Esophagus muscularis mucosa (tissue), 4 donors: ENCODE results near the gene POC1A. TPM values are rescaled to one million over a fixed set of nuclear protein-coding genes. Genes with fewer than 3 reads are reported as not detected.
A peak's percentile ranks its signal among the peaks of the same experiment; 100 is the strongest.

Source experiments
- DNase-seq: peaks from one replicate; pipeline ENCODE4 v3.0.0-alpha.2; 2017; ENCODE audit errors: extremely low spot score
- H3K27ac ChIP-seq, 4 donors: fragments of 200-600 bp; sonication (generic); replicated peaks in 1 of 4; 1 replicate in 3 of 4; 2 replicates in 1 of 4; pipeline ENCODE4 v1.5.1; 2016 to 2019; ENCODE audit warnings: mild to moderate bottlenecking in 1 of 4
- H3K27me3 ChIP-seq, 4 donors: fragments of 200-600 bp; sonication (generic); one replicate each; pipeline versions ENCODE4 v1.5.1 to v1.6.0; 2016 to 2019
- H3K36me3 ChIP-seq, 4 donors: fragments of 200-600 bp; sonication (generic); one replicate each; pipeline ENCODE4 v1.5.1; 2016 to 2019
- H3K4me1 ChIP-seq, 4 donors: fragments of 200-600 bp; sonication (generic); one replicate each; pipeline ENCODE4 v1.5.1; 2016 to 2019
- H3K4me3 ChIP-seq, 4 donors: fragments of 200-600 bp; sonication (generic); 1 replicate in 2 of 4; 2 replicates in 2 of 4; pipeline ENCODE4 v1.5.1; 2016 to 2019; ENCODE audit warnings: mild to moderate bottlenecking in 4 of 4, moderate library complexity in 1 of 4
- H3K9me3 ChIP-seq, 4 donors: fragments of 200-600 bp; sonication (generic); 1 replicate in 3 of 4; 2 replicates in 1 of 4; pipeline ENCODE4 v1.5.1; 2016 to 2019
- EP300 ChIP-seq: sonication (generic); formaldehyde crosslinking; IDR thresholded peaks from one replicate; pipeline ENCODE4 v1.6.1; 2017; ENCODE audit warnings: antibody characterized with exemption
- POLR2A ChIP-seq: fragments of 450-650 bp; IDR thresholded peaks from one replicate; pipeline ENCODE4 v1.6.1; 2017; ENCODE audit warnings: antibody characterized with exemption, moderate library complexity, mild to moderate bottlenecking, low read depth
- POLR2AphosphoS5 ChIP-seq, 2 donors: sonication (generic); formaldehyde crosslinking; IDR thresholded peaks; one replicate each; pipeline ENCODE4 v1.6.1; 2017; ENCODE audit warnings: antibody characterized with exemption in 2 of 2
- WGBS: methylation state at CpG from one replicate; pipeline ENCODE4 v1.1.5; 2018; 5-methylcytosine and 5-hydroxymethylcytosine counted together
- intact Hi-C: fragments of 100-400 bp; cut with DNase I; formaldehyde crosslinking; loops from one replicate; pipeline ENCODE4 v1.15.1; 2023
- total RNA-seq, 4 donors: library from RNA; depleted of rRNA; stranded (reverse); fragments of >200 nt; gene quantifications; one replicate each; pipeline versions ENCODE4 v1.1.0 to v1.2.1, GENCODE V29; 2016
- TF ChIP-seq, protein P1 (sequence below), 3 experiments: fragments of 200-600 bp in 2 of 3; fragments of 450-650 bp in 1 of 3; sonication (generic) in 2 of 3; IDR thresholded peaks; one replicate each; pipeline ENCODE4 v1.5.1; 2017 to 2019; ENCODE audit warnings: antibody characterized with exemption in 3 of 3, mild to moderate bottlenecking in 2 of 3, moderate library complexity in 1 of 3

POC1A gene
- total RNA-seq, 4 donors from 2014 or later, result 0.71 to 2.1 (median 1.2) TPM

GRCh38 chr3:52122491-52122890 is 31.7 kb downstream of the POC1A start:
- H3K4me1 ChIP-seq, result peaks cover 22 to 40% (median 34%) of the 10 kb centered on the region in 4 donors
- TF ChIP-seq POLR2AphosphoS5 (IDR thresholded peaks at IDR 0.05), result no peak
- TF ChIP-seq, protein P1, sequence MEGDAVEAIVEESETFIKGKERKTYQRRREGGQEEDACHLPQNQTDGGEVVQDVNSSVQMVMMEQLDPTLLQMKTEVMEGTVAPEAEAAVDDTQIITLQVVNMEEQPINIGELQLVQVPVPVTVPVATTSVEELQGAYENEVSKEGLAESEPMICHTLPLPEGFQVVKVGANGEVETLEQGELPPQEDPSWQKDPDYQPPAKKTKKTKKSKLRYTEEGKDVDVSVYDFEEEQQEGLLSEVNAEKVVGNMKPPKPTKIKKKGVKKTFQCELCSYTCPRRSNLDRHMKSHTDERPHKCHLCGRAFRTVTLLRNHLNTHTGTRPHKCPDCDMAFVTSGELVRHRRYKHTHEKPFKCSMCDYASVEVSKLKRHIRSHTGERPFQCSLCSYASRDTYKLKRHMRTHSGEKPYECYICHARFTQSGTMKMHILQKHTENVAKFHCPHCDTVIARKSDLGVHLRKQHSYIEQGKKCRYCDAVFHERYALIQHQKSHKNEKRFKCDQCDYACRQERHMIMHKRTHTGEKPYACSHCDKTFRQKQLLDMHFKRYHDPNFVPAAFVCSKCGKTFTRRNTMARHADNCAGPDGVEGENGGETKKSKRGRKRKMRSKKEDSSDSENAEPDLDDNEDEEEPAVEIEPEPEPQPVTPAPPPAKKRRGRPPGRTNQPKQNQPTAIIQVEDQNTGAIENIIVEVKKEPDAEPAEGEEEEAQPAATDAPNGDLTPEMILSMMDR (IDR thresholded peaks at IDR 0.05), result no peak
- no peak for TF ChIP-seq POLR2A
- no peak for TF ChIP-seq EP300

GRCh38 chr3:52121813-52122212 is 32.4 kb downstream of the POC1A start:
- H3K27ac ChIP-seq, result peak overlapping the region; percentile 47 to 60 (median 56)
- no peaks in the 10 kb centered on the region for H3K27me3 ChIP-seq
- intact Hi-C loops, result loop anchor here (5.0 kb wide), 1 partner anchor 70 kb away; no protein-coding TSS in a partner anchor
- no peak overlapping the region for H3K4me3 ChIP-seq
- DNase-seq, result no peak
- H3K36me3 ChIP-seq, result no peaks in the 10 kb centered on the region
- H3K4me1 ChIP-seq, result peaks cover 22 to 42% (median 34%) of the 10 kb centered on the region in 4 donors
- whole genome bisulfite sequencing, result 75% methylated on average over 6 of the region's 6 CpGs
- TF ChIP-seq POLR2A (no peak), EP300 (no peak), POLR2AphosphoS5 (IDR thresholded peaks at IDR 0.05) (no peak)
- TF ChIP-seq, protein P1 (IDR thresholded peaks at IDR 0.05), result no peak
- H3K9me3 ChIP-seq, result no peaks in the 10 kb centered on the region

More at GRCh38 chr3:52122491-52122890, 31.7 kb downstream of the POC1A start:
- 86% methylated on average over 2 of the region's 7 CpGs for WGBS
- Histone ChIP-seq H3K9me3 (no peaks in the 10 kb centered on the region), H3K36me3 (no peaks in the 10 kb centered on the region), H3K4me3 (no peak overlapping the region), H3K27me3 (no peaks in the 10 kb centered on the region), H3K27ac (peak overlapping the region; percentile 47 to 60 (median 56))
- no peak for DNase-seq
- intact Hi-C loops, result loop anchor here (5.0 kb wide), 1 partner anchor 70 kb away; no protein-coding TSS in a partner anchor

GRCh38 chr3:52121464-52121805 is 32.8 kb downstream of the POC1A start:
- Histone ChIP-seq H3K36me3 (no peaks in the 10 kb centered on the region), H3K4me3 (no peak overlapping the region), H3K4me1 (peaks cover 22 to 42% (median 34%) of the 10 kb centered on the region in 4 donors), H3K27me3 (no peaks in the 10 kb centered on the region), H3K9me3 (no peaks in the 10 kb centered on the region), H3K27ac (peak overlapping the region; percentile 47 to 60 (median 56))
- 59% methylated on average over 7 of the region's 7 CpGs for WGBS
- intact Hi-C loops, result loop anchor here (5.0 kb wide), 1 partner anchor 69 kb away; no protein-coding TSS in a partner anchor
- no peak for DNase-seq
- TF ChIP-seq EP300, result no peak
- no peak for TF ChIP-seq POLR2A
- no peak for TF ChIP-seq POLR2AphosphoS5 (IDR thresholded peaks at IDR 0.05)
- TF ChIP-seq, protein P1 (IDR thresholded peaks at IDR 0.05), result no peak

- Histone ChIP-seq H3K27me3 (no peaks in the 10 kb centered on the region), H3K27ac (peak overlapping the region; percentile 47 to 57 (median 54)), H3K9me3 (no peaks in the 10 kb centered on the region), H3K36me3 (no peaks in the 10 kb centered on the region), H3K4me1 (peaks cover 22 to 42% (median 34%) of the 10 kb centered on the region in 4 donors), H3K4me3 (no peak overlapping the region)
- TF ChIP-seq, protein P1 (IDR thresholded peaks at IDR 0.05), result no peak
- TF ChIP-seq POLR2AphosphoS5 (IDR thresholded peaks at IDR 0.05) (no peak), EP300 (no peak), POLR2A (no peak)
- no peak for DNase-seq
- intact Hi-C loops, result loop anchor here (5.0 kb wide), 1 partner anchor 69 kb away; no protein-coding TSS in a partner anchor
- whole genome bisulfite sequencing, result 87% methylated on average over 3 of the region's 3 CpGs
Observed at GRCh38 chr3:52120556-52121463, 33.4 kb downstream of the POC1A start.
